GM18951 (cell line): ENCODE results near the gene DHH.

ENCODE experiments used
- POLR2A ChIP-seq: IDR thresholded peaks from 4 replicates; pipeline ENCODE4 v1.6.1; 2011; ENCODE audit warnings: mild to moderate bottlenecking; ENCODE audit not compliant: insufficient read length, insufficient read depth; ENCODE audit errors: extremely low read depth
- in situ Hi-C: fragments of 300-500 bp; cut with MboI; formaldehyde crosslinking; loops from one replicate; pipeline ENCODE4 v1.12.0; 2022; ENCODE audit warnings: low sequenced_read_pairs, mixed read lengths, inconsistent platforms; ENCODE audit not compliant: unreplicated experiment

DHH gene

DNA sequence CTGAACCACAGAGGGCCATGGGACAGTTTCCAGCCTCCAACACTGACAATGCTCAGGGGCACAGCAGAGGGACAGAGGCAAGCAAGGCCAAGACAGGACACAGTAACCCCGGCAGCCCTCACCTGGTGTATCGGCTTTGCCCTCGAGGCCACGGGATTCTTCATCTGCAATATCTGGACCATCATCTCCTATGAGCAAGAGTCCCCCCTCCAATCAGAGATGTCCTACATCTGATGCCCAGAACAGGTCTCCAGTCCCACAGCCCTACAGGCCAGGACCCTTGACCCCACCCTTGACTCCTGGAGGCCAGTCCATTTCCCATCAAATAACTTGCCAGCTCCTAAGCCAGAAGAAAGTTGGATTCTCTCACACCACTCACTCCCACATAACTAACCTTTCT lies 51.4 kb downstream of the DHH start:
- in situ Hi-C loops = no loop called here
- TF ChIP-seq POLR2A = no peak

DNA sequence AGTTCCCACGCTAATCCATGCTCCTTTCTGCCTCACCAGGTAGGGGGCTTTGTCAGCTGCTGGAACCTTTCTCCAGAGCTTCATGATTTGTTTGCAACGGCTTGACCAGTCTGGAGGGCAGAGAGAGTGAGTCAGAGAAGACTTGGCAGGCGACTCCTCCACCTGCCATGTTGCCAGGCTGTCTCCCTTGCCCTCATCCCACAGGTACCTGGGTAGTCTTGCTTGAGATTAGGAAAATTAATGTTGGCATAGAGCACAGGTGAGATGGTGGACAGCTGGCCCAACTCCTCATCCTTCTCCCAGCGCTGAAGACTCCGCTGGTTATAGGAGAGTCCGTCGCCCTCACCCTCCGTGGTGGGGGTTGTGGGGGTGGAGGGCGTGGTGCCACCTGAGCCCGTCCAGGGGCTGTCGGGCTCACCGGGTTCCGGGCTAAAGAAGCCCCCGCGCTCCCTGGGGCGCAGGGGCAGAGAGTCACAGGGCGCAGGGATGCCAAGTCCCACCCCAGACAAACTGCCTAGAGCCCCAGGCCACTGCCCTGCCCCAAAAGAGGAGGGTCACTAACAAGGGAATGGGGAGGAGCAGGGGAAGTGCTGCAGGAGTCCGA lies 52.6 kb downstream of the DHH start:
- no peak for TF ChIP-seq POLR2A
- in situ Hi-C loops = no loop called here

GRCh38 chr12:49041036-49041880 lies 53.3 kb downstream of the DHH start:
- TF ChIP-seq POLR2A = no peak
- in situ Hi-C loops = no loop called here

DNA sequence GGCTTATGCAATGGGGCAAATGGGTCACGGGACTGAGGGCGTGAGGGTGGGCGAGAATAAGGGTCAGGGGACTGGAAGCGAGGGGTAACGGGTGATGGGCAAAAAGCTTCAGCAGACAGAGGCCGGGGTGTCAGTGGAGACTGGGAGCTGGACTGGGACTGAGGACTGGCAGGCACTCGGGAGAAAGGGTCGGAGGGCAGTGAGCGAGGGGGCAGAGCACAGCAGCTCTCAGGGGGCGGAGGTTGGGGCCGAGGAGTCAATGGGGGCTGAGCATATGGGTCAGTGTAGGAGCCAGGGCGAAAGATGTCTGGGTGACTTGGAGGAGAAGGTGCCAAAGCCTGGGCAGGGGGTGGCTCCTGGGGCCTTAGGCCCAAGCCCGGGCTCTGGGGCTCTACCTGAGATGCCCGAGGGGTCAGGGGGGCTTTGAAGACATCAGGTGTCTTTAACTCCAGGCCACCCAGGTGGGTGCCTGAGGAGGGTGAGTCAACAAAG lies 54.2 kb downstream of the DHH start:
- in situ Hi-C loops = no loop called here
- no peak for TF ChIP-seq POLR2A

GRCh38 chr12:49039421-49040363 lies 54.9 kb downstream of the DHH start:
- in situ Hi-C loops = no loop called here
- no peak for TF ChIP-seq POLR2A

GRCh38 chr12:49038291-49038955 lies 56.2 kb downstream of the DHH start:
- no peak for TF ChIP-seq POLR2A
- in situ Hi-C loops = no loop called here

GRCh38 chr12:49037947-49038237 lies 56.7 kb downstream of the DHH start:
- TF ChIP-seq POLR2A = no peak
- in situ Hi-C loops = no loop called here

DNA sequence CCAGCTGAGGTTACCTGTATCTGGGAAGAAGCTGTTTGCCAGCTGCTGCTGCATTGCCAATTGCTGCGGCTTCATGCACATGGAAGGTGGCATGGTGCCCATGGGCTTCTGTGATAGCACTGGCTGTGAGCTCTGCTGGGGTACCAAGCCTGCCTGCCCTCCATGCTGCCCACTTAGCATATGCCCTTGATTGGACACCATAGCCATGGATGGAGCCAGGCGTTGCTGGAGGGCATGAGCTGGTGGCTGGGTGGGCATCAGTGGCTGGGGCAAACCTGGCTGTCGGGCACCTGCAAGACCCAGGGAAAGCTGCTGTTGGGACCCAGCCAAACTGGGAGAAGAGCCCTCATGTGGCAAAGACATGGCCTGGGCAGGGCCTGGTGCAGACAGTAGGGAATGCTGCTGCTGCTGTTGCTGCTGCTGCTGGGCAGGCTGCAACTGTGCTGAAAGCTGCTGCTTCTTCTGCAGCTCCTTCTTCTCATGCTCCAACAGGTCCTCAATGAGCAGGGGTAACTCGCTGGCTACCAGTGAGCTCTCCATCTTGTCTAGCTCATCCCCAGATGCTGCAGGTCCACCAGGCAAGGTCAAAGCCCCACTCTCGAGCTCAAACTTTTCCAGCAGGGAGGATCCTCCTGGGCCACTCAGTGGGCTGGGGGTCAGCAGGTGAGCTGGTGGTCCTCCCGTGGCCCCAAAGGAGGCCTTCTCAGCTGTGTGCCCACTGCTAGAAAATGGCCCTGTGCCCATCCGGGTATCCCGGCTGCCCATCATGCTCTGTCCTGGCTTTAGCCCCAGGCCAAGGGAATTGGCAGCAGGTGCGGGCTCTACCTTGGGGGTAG lies 57.3 kb downstream of the DHH start:
- in situ Hi-C loops = no loop called here
- TF ChIP-seq POLR2A = no peak
